Activated CD4-positive, alpha-beta T cell treated with anti-CD3 and anti-CD28 coated beads, Interleukin-2, amount 10 ng/mL, durations not matched to agents 7 days and 5 days (primary cell): ENCODE data around the gene FCGBP. TPM values are rescaled to one million over a fixed set of nuclear protein-coding genes. Genes with fewer than 3 reads are reported as not detected.

Experiments used
- CTCF ChIA-PET: fragments of 350-600 bp; sonication (Branson Sonifier 250); formaldehyde crosslinking; loops from one replicate; lab custom pipeline; 2021; ENCODE audit warnings: antibody characterized with exemption; lab: Charles Lee
- POLR2A ChIA-PET: fragments of 350-600 bp; sonication (Branson Sonifier 250); formaldehyde crosslinking; loops from one replicate; lab custom pipeline; 2021; ENCODE audit warnings: antibody characterized with exemption; lab: Charles Lee
- DNase-seq: peaks from one replicate; pipeline ENCODE4 v3.0.0-alpha.2; 2020
- H3K27ac Mint-ChIP-seq: one replicate; pipeline ENCODE4 v1.8.0; 2021; ENCODE audit warnings: mild to moderate bottlenecking, moderate library complexity, mixed read lengths
- H3K27me3 Mint-ChIP-seq: one replicate; pipeline ENCODE4 v1.8.0; 2021; ENCODE audit warnings: mixed read lengths
- H3K36me3 Mint-ChIP-seq: one replicate; pipeline ENCODE4 v1.8.0; 2021; ENCODE audit warnings: low read depth, mixed read lengths
- H3K4me1 Mint-ChIP-seq: one replicate; pipeline ENCODE4 v1.8.0; 2021; ENCODE audit warnings: mixed read lengths
- H3K4me3 Mint-ChIP-seq: one replicate; pipeline ENCODE4 v1.8.0; 2021; ENCODE audit warnings: mild to moderate bottlenecking, moderate library complexity, mixed read lengths
- H3K9me3 Mint-ChIP-seq: one replicate; pipeline ENCODE4 v1.8.0; 2021; ENCODE audit warnings: mixed read lengths
- total RNA-seq, 2 experiments: library from RNA; stranded (reverse); gene quantifications; one replicate each; pipeline ENCODE4 v1.2.3, GENCODE V29; 2021

FCGBP gene
- 1 to 10 TPM; 7.1 TPM for total RNA-seq

GRCh38 chr19:39934584-39935363, at the start of gene FCGBP:
Gene FCGBP (minus strand): TSS chr19:39934634.
- CTCF ChIA-PET, result interaction anchor here (1.1 to 2.5 kb wide), 2 partner anchors 8 to 36 kb away, joined by 3 to 9 read pairs; partner anchors contain the start of gene PSMC4

GRCh38 chr19:39983695-39984300, 49.4 kb upstream of the FCGBP start:
- Mint-ChIP-seq H3K4me1 (no peaks in the 10 kb centered on the region), H3K9me3 (peaks cover 39% of the 10 kb centered on the region), H3K27ac (no peak overlapping the region), H3K4me3 (no peak overlapping the region), H3K27me3 (no peaks in the 10 kb centered on the region), H3K36me3 (peaks cover 75% of the 10 kb centered on the region)
- ChIA-PET CTCF (no interaction called here), POLR2A (no interaction called here)
- no peak for DNase-seq

More at GRCh38 chr19:39934584-39935363, at the start of gene FCGBP:
- Mint-ChIP-seq H3K4me3 (no peak within 1 kb of the TSS), H3K27ac (peak within 1 kb of the TSS; percentile 86), H3K27me3 (no peaks in the 10 kb centered on the region), H3K36me3 (peaks cover 10% of the 10 kb centered on the region), H3K4me1 (peaks cover 50% of the 10 kb centered on the region), H3K9me3 (peaks cover 9% of the 10 kb centered on the region)
- no peak for DNase-seq
- POLR2A ChIA-PET, result no interaction called here

- Mint-ChIP-seq H3K27ac (no peak overlapping the region), H3K36me3 (peaks cover 83% of the 10 kb centered on the region)
These were observed 48.4 kb upstream of the FCGBP start for GRCh38 chr19:39982883-39983282.

GRCh38 chr19:39974377-39975155, 40.1 kb upstream of the FCGBP start:
- CTCF ChIA-PET, result no interaction called here
- POLR2A ChIA-PET, result interaction anchor here (0.7 kb wide), 1 partner anchor 308 kb away, joined by 3 read pairs; no protein-coding TSS in a partner anchor
- Mint-ChIP-seq H3K4me3 (no peak overlapping the region), H3K36me3 (peaks cover 75% of the 10 kb centered on the region), H3K9me3 (peaks cover 5% of the 10 kb centered on the region), H3K4me1 (peaks cover 33% of the 10 kb centered on the region), H3K27ac (no peak overlapping the region), H3K27me3 (no peaks in the 10 kb centered on the region)
- no peak for DNase-seq

More at GRCh38 chr19:39982883-39983282, 48.4 kb upstream of the FCGBP start:
- H3K27me3 Mint-ChIP-seq, result no peaks in the 10 kb centered on the region
- no peaks in the 10 kb centered on the region for H3K4me1 Mint-ChIP-seq
- DNase-seq, result no peak
- ChIA-PET CTCF (no interaction called here), POLR2A (no interaction called here)
- no peak overlapping the region for H3K4me3 Mint-ChIP-seq
- H3K9me3 Mint-ChIP-seq, result peaks cover 38% of the 10 kb centered on the region

GRCh38 chr19:39971380-39972035, 37.1 kb upstream of the FCGBP start:
- peaks cover 54% of the 10 kb centered on the region for H3K36me3 Mint-ChIP-seq
- H3K27ac Mint-ChIP-seq, result peak overlapping the region; percentile 99
- H3K4me3 Mint-ChIP-seq, result peak overlapping the region; percentile 93
- ChIA-PET CTCF (interaction anchor here (0.9 to 2.2 kb wide), 17 partner anchors 8 to 173 kb away, joined by 3 to 14 read pairs (median 4); partner anchors contain the start of genes DYRK1B, FCGBP and ZNF546), POLR2A (interaction anchor here (1.2 to 1.9 kb wide), 2 partner anchors 18 to 30 kb away, joined by 7 to 8 read pairs; no protein-coding TSS in a partner anchor)
- H3K9me3 Mint-ChIP-seq, result peaks cover 8% of the 10 kb centered on the region
- no peaks in the 10 kb centered on the region for H3K27me3 Mint-ChIP-seq
- H3K4me1 Mint-ChIP-seq, result peaks cover 56% of the 10 kb centered on the region
- DNase-seq, result no peak

GRCh38 chr19:39970675-39971379, 36.4 kb upstream of the FCGBP start, which contains the start of gene PSMC4:
Gene PSMC4 (plus strand): TSS chr19:39971165. CDS start chr19:39971203, 38 bp downstream.
- peak within 1 kb of the TSS; percentile 93 for H3K4me3 Mint-ChIP-seq
- peaks cover 56% of the 10 kb centered on the region for H3K4me1 Mint-ChIP-seq
- ChIA-PET POLR2A (interaction anchor here (0.5 to 1.9 kb wide), 6 partner anchors 17 to 73 kb away, joined by 3 to 8 read pairs (median 4); partner anchors contain the start of gene ZNF546), CTCF (interaction anchor here (0.6 to 2.2 kb wide), 27 partner anchors 8 to 1372 kb away, joined by 3 to 14 read pairs (median 4); partner anchors contain the start of genes DYRK1B, FBL, FCGBP and ZNF546)
- H3K27me3 Mint-ChIP-seq, result no peaks in the 10 kb centered on the region
- peaks cover 50% of the 10 kb centered on the region for H3K36me3 Mint-ChIP-seq
- DNase-seq, result peak; percentile 99
- H3K9me3 Mint-ChIP-seq, result peaks cover 8% of the 10 kb centered on the region
- peak within 1 kb of the TSS; percentile 99 for H3K27ac Mint-ChIP-seq

- CTCF ChIA-PET, result interaction anchor here (0.6 to 2.2 kb wide), 26 partner anchors 9 to 1371 kb away, joined by 3 to 14 read pairs (median 4); partner anchors contain the start of genes DYRK1B, FBL, FCGBP and ZNF546
- POLR2A ChIA-PET, result interaction anchor here (0.5 to 1.9 kb wide), 6 partner anchors 17 to 73 kb away, joined by 3 to 8 read pairs (median 4); partner anchors contain the start of gene ZNF546
- Mint-ChIP-seq H3K27ac (peak overlapping the region; percentile 99), H3K27me3 (no peaks in the 10 kb centered on the region), H3K9me3 (peaks cover 6% of the 10 kb centered on the region), H3K4me1 (peaks cover 56% of the 10 kb centered on the region), H3K4me3 (peak overlapping the region; percentile 93), H3K36me3 (peaks cover 45% of the 10 kb centered on the region)
- DNase-seq, result no peak
These were observed 35.9 kb upstream of the FCGBP start for GRCh38 chr19:39970425-39970674.

GRCh38 chr19:39969681-39970424, 35.4 kb upstream of the FCGBP start:
- POLR2A ChIA-PET, result interaction anchor here (0.9 to 1.9 kb wide), 4 partner anchors 16 to 72 kb away, joined by 3 to 8 read pairs (median 6); partner anchors contain the start of gene ZNF546
- peak overlapping the region; percentile 99 for H3K27ac Mint-ChIP-seq
- H3K27me3 Mint-ChIP-seq, result no peaks in the 10 kb centered on the region
- CTCF ChIA-PET, result interaction anchor here (0.6 to 2.2 kb wide), 25 partner anchors 8 to 1371 kb away, joined by 3 to 14 read pairs (median 4); partner anchors contain the start of genes DYRK1B, FBL and ZNF546
- H3K36me3 Mint-ChIP-seq, result peaks cover 42% of the 10 kb centered on the region
- peaks cover 6% of the 10 kb centered on the region for H3K9me3 Mint-ChIP-seq
- peak; percentile 15 for DNase-seq
- peaks cover 56% of the 10 kb centered on the region for H3K4me1 Mint-ChIP-seq
- H3K4me3 Mint-ChIP-seq, result peak overlapping the region; percentile 93

- ChIA-PET POLR2A (interaction anchor here (1.9 kb wide), 1 partner anchor 16 kb away, joined by 8 read pairs; no protein-coding TSS in a partner anchor), CTCF (interaction anchor here (1.0 to 2.2 kb wide), 6 partner anchors 8 to 33 kb away, joined by 4 to 13 read pairs (median 6); partner anchors contain the start of gene ZNF546)
- Mint-ChIP-seq H3K4me3 (peak overlapping the region; percentile 93), H3K36me3 (peaks cover 36% of the 10 kb centered on the region), H3K27ac (peak overlapping the region; percentile 99), H3K4me1 (peaks cover 53% of the 10 kb centered on the region), H3K27me3 (no peaks in the 10 kb centered on the region), H3K9me3 (peaks cover 6% of the 10 kb centered on the region)
- DNase-seq, result no peak
These were observed 34.8 kb upstream of the FCGBP start for GRCh38 chr19:39969266-39969665.

GRCh38 chr19:39968789-39969188, 34.4 kb upstream of the FCGBP start:
- no peaks in the 10 kb centered on the region for H3K27me3 Mint-ChIP-seq
- peak overlapping the region; percentile 99 for H3K27ac Mint-ChIP-seq
- peaks cover 33% of the 10 kb centered on the region for H3K36me3 Mint-ChIP-seq
- H3K4me1 Mint-ChIP-seq, result peaks cover 56% of the 10 kb centered on the region
- no peak for DNase-seq
- H3K9me3 Mint-ChIP-seq, result peaks cover 6% of the 10 kb centered on the region
- ChIA-PET CTCF (interaction anchor here (1.0 to 2.2 kb wide), 5 partner anchors 9 to 33 kb away, joined by 4 to 11 read pairs (median 4); no protein-coding TSS in a partner anchor), POLR2A (no interaction called here)
- H3K4me3 Mint-ChIP-seq, result peak overlapping the region; percentile 93
